ENCODE results near the gene RABAC1. TPM values are rescaled to one million over a fixed set of nuclear protein-coding genes. Genes with fewer than 3 reads are reported as not detected.
A peak's percentile ranks its signal among the peaks of the same experiment; 100 is the strongest.

Gene RABAC1
- total RNA-seq, 2 donors from 2014 or later, result 37.6 to 54.7 TPM

DNA sequence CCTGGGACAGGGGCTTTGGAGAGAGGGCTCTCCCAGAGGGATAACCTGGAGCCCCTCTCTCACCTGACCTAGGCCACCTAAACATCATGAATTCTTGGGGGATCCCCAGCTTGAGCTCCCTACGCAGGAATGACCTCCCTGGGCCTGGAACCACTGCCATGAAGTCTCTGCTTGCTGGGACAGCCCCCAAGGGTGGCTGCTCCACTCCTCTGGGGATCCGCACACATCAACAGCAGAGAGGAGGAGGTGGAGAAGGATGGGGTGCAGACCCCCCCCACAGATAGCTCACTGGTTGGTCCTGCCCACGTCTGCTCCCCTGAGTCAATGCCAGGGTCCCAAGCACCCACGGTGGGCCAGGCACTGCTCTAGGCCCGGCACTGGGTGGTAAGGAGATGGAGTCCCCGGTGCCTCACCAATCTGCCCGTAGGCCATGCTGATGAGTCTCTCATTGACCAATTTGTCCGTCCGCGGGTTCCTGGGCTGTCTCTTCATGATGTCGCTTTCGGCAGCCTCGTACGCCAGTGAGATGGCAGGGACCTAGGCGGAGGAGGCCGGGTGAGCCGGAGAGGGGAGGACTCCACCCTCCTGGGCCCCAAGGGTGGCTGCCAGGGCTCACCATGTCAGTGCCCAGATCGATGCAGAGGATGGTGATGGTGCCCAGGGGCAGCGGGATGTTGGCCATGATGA lies 10.8 kb upstream of the RABAC1 start:
- Mint-ChIP-seq H3K9me3 (no peaks in the 10 kb centered on the region), H3K4me1 (no peaks in the 10 kb centered on the region), H3K27ac (no peak overlapping the region), H3K36me3 (ENCODE audit: low read depth) (no peaks in the 10 kb centered on the region), H3K4me3 (no peak overlapping the region), H3K27me3 (no peaks in the 10 kb centered on the region)
- no peak for ATAC-seq (replicated peaks)

DNA sequence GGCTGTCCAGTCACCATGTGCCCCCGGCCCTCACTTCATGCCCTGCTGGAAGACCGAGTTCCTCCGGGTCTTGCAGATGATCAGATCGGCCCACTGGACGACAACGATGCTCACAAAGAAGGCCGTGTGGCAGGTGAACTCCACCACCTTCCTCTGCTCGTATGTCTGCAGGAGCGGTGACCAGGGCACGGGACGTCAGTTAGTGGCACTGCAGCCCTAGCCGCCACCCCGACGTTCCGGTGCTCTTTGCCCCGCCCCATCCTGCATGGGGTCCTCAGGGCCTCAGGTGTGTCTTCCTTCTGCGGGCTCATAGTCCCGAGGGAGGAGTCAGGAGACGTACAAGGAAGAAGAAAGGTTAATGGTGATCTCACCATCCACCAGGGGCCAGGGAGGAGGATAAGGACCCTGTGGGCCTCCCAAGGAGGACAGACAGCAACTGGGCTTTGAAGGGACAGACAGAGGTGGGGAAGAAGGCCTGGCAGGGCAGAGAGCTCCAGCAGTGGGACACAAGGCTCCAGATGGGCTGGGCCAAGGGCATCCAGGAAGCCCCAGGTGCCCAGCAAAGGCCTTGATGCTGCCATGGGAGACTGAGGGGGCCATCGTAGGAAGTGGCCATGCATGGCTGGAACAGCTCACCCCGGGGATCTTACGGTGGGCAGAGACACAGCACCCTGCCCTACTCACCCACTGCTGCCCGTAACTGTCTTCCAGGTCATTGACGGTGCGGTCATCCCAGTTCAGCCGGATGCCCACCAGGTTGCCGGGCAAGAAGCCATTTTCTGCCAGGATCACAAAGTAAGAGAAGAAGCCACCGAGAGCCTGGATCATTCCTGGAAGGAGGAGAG lies 9.9 kb upstream of the RABAC1 start:
- Mint-ChIP-seq H3K4me3 (no peak overlapping the region), H3K27me3 (no peaks in the 10 kb centered on the region), H3K9me3 (no peaks in the 10 kb centered on the region), H3K36me3 (ENCODE audit: low read depth) (no peaks in the 10 kb centered on the region), H3K4me1 (no peaks in the 10 kb centered on the region), H3K27ac (no peak overlapping the region)
- ATAC-seq (replicated peaks), result no peak

DNA sequence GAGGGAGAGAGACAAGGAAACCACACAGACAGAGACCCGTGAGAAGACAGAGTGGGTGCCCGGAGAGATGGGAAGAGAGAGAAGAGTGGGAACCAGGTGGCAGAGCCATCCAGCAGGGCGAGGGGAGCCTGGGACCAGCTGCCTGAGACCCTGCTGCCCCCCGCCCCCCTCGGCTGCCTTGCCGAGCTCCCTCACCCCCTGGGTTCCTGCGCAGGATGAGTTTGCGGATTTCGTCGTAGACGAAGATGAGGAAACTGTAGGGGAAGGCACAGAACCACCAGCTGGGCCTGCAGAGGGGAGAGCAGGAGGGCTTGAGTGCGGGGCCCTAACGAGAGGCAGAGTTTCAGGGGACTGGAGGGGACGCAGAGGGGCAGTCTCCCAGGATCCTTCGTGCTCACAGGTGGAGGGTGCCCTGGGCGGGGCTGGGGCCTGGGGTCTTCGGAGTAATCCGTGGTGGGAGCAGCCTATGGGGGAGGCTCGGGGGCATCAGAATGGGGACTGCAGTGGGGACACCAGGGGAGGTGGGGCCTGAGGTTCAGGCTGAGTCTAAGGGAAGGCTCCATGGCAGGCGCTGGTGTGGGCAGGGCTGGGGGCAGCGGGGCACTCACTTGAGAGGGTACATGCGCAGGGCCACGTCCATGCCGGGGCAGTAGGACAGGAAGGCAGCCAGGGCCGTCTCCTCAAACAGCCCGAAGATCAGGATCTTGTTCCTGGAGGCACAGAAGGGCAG lies 8.1 kb upstream of the RABAC1 start:
- no peak overlapping the region for H3K4me3 Mint-ChIP-seq
- no peaks in the 10 kb centered on the region for H3K9me3 Mint-ChIP-seq
- no peaks in the 10 kb centered on the region for H3K36me3 Mint-ChIP-seq (ENCODE audit: low read depth)
- no peak overlapping the region for H3K27ac Mint-ChIP-seq
- H3K27me3 Mint-ChIP-seq, result no peaks in the 10 kb centered on the region
- no peak for ATAC-seq (replicated peaks)
- H3K4me1 Mint-ChIP-seq, result no peaks in the 10 kb centered on the region

DNA sequence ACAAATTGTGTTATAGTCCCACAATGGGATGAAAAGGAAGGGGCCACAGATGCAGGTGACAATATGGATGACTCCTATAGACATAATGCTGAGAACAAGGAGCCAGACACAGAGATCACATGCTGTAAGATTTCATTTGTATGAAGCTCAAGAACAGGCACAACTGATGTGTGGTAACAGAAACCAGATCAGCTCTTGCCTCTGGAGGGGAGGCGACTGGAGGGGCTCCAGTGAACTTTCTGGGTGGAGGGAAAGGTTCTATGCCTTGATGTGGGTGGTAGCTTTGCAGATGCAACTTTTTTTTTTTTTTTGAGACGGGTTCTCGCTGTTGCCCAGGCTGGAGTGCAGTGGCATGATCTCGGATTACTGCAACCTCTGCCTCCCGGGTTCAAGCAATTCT lies 6.0 kb upstream of the RABAC1 start:
- no peaks in the 10 kb centered on the region for H3K27me3 Mint-ChIP-seq
- ATAC-seq (replicated peaks), result no peak
- no peak overlapping the region for H3K4me3 Mint-ChIP-seq
- no peaks in the 10 kb centered on the region for H3K36me3 Mint-ChIP-seq (ENCODE audit: low read depth)
- H3K27ac Mint-ChIP-seq, result no peak overlapping the region
- no peaks in the 10 kb centered on the region for H3K4me1 Mint-ChIP-seq
- no peaks in the 10 kb centered on the region for H3K9me3 Mint-ChIP-seq

DNA sequence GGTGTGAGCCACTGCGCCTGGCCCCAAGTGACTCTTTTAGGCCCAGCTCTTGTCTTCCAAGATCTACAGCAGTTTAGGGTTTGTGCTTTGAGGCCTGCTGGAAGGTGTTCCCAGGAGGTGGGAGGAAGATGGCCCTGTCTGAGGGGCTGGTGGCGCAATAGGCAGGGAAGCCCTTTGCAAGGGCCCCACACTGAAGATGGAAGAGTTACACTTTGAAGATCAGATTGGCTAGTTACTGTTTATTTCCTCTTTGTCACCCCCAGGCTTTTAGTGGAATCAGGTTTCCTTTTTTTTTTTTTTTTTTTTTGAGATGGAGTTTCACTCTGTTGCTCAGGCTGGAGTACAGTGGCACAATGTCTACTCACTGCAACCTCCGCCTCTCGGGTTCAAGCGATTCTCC lies 1.9 kb upstream of the RABAC1 start:
- peaks cover 16% of the 10 kb centered on the region for H3K4me1 Mint-ChIP-seq
- H3K27me3 Mint-ChIP-seq, result no peaks in the 10 kb centered on the region
- no peak overlapping the region for H3K4me3 Mint-ChIP-seq
- no peak for ATAC-seq (replicated peaks)
- H3K9me3 Mint-ChIP-seq, result no peaks in the 10 kb centered on the region
- peaks cover 8% of the 10 kb centered on the region for H3K36me3 Mint-ChIP-seq (ENCODE audit: low read depth)
- H3K27ac Mint-ChIP-seq, result no peak overlapping the region

DNA sequence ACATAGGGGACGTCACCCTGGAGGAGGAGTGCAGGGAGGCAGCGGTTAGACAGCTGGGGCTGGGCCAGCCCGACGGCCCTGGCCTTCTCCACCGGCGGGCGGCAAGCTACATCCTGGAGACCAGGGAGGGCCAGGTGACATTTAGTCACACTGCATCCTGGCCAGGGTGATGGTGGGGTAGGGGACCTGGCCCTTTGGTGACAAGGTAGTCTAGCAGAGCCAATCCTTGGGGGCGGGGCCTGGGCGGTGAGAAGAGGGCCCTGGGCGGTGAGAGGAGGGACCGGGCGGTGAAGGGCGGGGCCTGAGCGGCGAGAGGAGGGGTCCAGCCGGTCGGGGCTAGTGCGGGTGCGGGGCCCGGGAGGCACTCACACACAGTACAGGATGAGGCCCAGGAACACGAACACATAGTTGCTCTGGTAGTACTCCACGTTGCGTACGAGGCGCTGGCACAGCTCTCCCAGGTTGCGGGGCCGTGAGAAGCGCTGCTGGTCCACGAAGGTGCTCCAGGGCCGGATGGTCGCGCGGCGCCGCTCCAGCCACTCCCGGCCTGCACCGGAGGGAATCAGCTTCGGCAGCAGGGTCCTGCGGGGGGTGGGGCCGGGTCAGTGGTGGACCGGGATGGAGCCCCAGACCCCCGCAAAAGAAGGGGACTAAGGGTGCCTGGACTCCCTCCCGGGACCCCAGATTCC lies 610 bp downstream of the RABAC1 start:
- ATAC-seq (replicated peaks), result peak; percentile 81
- H3K36me3 Mint-ChIP-seq (ENCODE audit: low read depth), result peaks cover 8% of the 10 kb centered on the region
- H3K27ac Mint-ChIP-seq, result peak overlapping the region; percentile 64
- H3K4me3 Mint-ChIP-seq, result peak overlapping the region; percentile 85
- H3K4me1 Mint-ChIP-seq, result peaks cover 16% of the 10 kb centered on the region
- H3K27me3 Mint-ChIP-seq, result no peaks in the 10 kb centered on the region
- no peaks in the 10 kb centered on the region for H3K9me3 Mint-ChIP-seq

DNA sequence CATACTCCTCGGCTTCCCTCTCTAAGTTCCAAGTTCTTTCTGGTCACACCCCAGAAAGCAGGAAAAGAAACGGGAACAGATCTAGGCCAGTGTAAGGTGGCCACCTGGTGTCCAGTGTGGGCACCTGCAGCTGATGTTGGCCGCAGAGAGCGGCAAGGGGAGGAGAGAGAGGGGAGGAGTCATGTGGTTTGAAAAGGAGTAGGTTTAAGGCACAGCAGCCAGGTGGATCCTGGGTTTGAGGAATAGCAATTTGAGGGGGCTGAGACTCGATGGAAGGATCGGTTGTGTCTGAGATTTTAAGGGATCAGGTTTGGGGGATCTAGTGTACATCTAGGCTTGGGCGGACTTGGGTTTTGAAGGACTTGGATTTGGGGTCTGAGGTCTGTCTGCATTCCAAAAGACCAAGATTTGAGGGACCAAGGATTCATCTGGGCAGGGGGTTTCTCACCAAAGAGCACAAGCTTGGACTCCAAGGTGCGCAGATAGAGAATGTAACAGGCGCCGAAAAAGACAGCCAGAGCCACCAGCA lies 1.2 kb downstream of the RABAC1 start:
- H3K9me3 Mint-ChIP-seq, result no peaks in the 10 kb centered on the region
- peaks cover 8% of the 10 kb centered on the region for H3K36me3 Mint-ChIP-seq (ENCODE audit: low read depth)
- H3K4me3 Mint-ChIP-seq, result peak overlapping the region; percentile 85
- peaks cover 16% of the 10 kb centered on the region for H3K4me1 Mint-ChIP-seq
- peak overlapping the region; percentile 64 for H3K27ac Mint-ChIP-seq
- ATAC-seq (replicated peaks), result peak; percentile 40
- no peaks in the 10 kb centered on the region for H3K27me3 Mint-ChIP-seq

DNA sequence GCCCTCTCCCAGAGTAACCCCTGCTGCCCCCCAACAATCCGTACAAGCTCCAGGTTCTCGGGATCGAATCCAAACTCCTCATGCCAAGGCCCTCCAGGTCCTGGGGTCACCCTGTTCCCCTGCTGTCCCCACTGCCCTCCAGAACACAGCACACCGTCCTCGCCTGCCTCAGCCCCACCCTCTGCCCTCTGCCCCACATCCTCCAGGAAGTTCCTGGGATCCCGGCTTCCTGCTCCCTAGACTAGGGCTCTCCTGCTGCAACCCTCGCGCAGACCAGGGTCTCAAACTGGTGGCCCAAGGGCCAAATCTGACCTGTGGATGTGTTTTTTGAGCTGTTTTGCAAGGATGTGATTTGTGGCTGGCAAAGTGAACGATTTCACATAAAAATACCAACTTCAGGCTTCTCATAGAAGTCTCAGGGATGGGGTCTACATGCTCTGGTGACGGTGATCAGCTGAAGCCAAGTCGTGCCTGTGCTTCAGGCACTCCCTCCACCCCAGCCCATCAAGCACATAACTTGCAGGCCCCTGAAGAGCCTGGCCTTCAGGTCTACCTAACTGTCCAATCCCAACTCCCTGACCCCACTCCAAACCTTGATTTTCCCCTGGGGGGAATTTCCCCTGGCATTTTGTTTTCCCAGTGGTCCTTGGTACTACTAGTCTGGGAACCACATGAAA lies 1.8 kb downstream of the RABAC1 start:
- H3K9me3 Mint-ChIP-seq, result no peaks in the 10 kb centered on the region
- H3K4me1 Mint-ChIP-seq, result peaks cover 16% of the 10 kb centered on the region
- peak overlapping the region; percentile 64 for H3K27ac Mint-ChIP-seq
- H3K4me3 Mint-ChIP-seq, result peak overlapping the region; percentile 85
- peaks cover 8% of the 10 kb centered on the region for H3K36me3 Mint-ChIP-seq (ENCODE audit: low read depth)
- no peaks in the 10 kb centered on the region for H3K27me3 Mint-ChIP-seq
- no peak for ATAC-seq (replicated peaks)

DNA sequence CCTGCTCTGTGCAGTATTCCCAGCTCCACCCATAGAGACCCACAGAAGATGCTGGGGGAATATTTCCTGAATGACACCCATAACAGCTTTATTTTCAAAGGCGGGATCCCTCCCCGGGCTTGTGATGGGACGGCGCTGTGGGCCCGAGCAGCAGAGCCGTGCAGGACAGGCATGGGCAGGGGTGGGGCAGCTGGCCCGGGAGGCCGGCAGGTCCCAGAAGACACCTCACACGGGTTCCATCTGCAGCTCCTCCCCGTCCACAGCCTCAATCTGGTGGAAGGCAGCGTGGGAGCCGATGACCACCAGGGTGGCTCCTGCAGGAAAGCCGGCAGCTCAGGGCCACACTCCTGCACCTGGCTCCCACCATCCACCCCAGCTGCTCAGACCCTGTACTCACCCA lies 2.5 kb downstream of the RABAC1 start:
- peaks cover 8% of the 10 kb centered on the region for H3K36me3 Mint-ChIP-seq (ENCODE audit: low read depth)
- no peaks in the 10 kb centered on the region for H3K27me3 Mint-ChIP-seq
- ATAC-seq (replicated peaks), result no peak
- no peak overlapping the region for H3K4me3 Mint-ChIP-seq
- no peaks in the 10 kb centered on the region for H3K9me3 Mint-ChIP-seq
- peaks cover 16% of the 10 kb centered on the region for H3K4me1 Mint-ChIP-seq
- H3K27ac Mint-ChIP-seq, result no peak overlapping the region

DNA sequence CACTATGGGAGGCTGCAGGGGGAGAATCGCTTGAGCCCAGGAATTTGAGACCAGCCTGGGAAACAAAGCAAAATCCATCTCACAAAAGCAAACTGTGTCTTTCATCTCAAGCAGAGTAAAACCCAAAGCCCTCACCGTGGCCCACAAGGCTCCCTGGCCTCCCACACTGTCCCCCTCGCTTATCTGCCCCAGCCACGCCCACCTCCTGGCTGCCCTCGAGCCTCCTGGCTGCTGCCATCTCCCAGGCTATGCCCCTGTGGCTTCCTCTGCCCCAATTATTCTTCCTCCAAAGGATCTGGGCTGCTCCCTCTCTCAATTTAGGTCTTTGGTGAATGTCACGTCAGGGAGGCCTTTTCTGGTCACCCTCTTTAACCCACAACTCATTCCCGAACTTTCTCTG lies 3.6 kb downstream of the RABAC1 start:
- no peak overlapping the region for H3K4me3 Mint-ChIP-seq

DNA sequence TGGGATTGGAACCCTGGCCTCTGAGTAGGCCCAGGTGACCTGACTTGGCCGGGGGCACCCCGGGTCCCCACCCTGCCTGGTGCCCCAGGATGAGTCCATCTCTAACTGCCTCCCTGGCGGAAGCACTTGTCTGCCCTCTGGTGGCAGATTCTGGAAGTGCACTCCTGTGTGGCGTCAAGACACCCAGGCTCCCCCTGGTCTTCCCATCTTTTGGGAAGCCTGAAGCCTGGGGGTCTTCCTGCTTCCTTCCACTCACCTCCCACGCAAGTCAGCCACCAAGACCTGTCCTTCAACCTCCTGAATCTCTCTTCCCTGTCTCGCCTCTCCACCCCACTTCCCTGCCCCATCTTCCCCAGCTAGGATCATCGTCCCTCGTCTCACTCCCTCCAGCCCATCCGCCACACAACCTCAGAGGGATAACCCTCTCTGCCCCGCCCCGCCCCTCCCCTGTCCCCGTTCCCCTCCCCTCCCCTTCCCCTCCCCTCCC lies 7.4 kb downstream of the RABAC1 start:
- peaks cover 5% of the 10 kb centered on the region for H3K4me1 Mint-ChIP-seq
- H3K36me3 Mint-ChIP-seq (ENCODE audit: low read depth), result peaks cover 6% of the 10 kb centered on the region
- peak overlapping the region; percentile 36 for H3K27ac Mint-ChIP-seq
- no peaks in the 10 kb centered on the region for H3K27me3 Mint-ChIP-seq
- ATAC-seq (replicated peaks), result peak; percentile 91
- H3K4me3 Mint-ChIP-seq, result peak overlapping the region; percentile 27
- no peaks in the 10 kb centered on the region for H3K9me3 Mint-ChIP-seq

More for the DNA sequence above, 3.6 kb downstream of the RABAC1 start:
- H3K4me1 Mint-ChIP-seq, result peaks cover 16% of the 10 kb centered on the region
- no peak for ATAC-seq (replicated peaks)
- no peaks in the 10 kb centered on the region for H3K27me3 Mint-ChIP-seq
- H3K9me3 Mint-ChIP-seq, result no peaks in the 10 kb centered on the region
- H3K27ac Mint-ChIP-seq, result no peak overlapping the region
- H3K36me3 Mint-ChIP-seq (ENCODE audit: low read depth), result peaks cover 8% of the 10 kb centered on the region

DNA sequence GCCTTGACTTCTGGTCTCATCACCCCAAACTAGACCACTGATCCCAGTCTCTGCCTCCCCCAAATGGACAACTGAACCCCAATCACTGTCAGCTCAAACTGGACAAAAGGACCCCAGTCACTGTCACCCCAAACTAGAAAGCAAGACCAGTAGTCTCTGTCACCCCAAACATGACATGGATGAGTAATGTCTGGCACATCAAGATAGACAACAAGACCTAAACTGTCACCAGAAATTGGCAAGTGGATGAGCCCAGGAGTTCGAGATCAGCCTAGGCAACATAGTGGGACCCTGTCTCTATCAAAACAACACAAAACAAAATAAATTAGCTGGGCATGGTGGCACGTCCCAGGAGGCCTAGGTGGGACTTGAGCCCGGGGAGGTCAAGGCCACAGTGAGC lies 12.0 kb downstream of the RABAC1 start:
- ATAC-seq (replicated peaks), result no peak
- Mint-ChIP-seq H3K27ac (peak overlapping the region; percentile 90), H3K4me1 (peaks cover 28% of the 10 kb centered on the region), H3K27me3 (no peaks in the 10 kb centered on the region), H3K4me3 (peak overlapping the region; percentile 39), H3K36me3 (ENCODE audit: low read depth) (peaks cover 5% of the 10 kb centered on the region), H3K9me3 (no peaks in the 10 kb centered on the region)

DNA sequence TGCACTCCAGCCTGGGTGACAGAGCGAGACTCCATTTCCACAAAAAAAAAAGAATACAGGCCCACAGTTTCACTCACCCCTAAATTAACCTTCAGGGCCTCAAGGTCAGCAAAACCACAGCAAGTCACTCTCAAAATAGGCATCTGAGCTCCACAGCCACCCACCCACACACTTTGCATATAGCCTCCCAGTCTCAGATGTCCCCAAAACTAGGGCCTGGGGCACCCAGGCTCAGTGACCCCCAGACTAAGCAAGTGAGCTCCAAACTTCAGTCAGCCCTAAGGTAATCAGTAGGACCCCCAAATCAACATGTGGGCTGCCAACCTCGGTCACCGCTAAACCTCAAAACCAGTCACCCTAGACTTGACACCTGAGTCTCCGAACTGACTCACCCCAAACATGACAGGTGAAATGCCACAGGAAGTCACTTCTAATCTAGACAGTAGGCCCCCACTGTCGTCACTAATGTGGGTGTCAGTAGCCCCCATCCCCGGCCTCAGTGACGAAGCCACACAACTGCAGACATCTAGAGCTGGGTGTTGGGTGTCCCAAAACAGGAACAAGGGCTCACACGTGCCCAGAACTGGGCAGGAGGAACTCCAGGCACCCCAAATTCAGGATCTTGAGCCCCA lies 13.9 kb downstream of the RABAC1 start:
- peak; percentile 95 for ATAC-seq (replicated peaks)
- no peaks in the 10 kb centered on the region for H3K9me3 Mint-ChIP-seq
- H3K27ac Mint-ChIP-seq, result peak overlapping the region; percentile 97
- peaks cover 35% of the 10 kb centered on the region for H3K4me1 Mint-ChIP-seq
- peaks cover 6% of the 10 kb centered on the region for H3K27me3 Mint-ChIP-seq
- peak overlapping the region; percentile 63 for H3K4me3 Mint-ChIP-seq
- H3K36me3 Mint-ChIP-seq (ENCODE audit: low read depth), result peaks cover 5% of the 10 kb centered on the region

All from activated T-helper 17 cell treated with anti-CD3 and anti-CD28 coated beads, Interleukin-2, amount 50 U/mL, for 72 hours (primary cell).